ENCODE results near the gene ZBTB43. TPM values are rescaled to one million over a fixed set of nuclear protein-coding genes. Genes with fewer than 3 reads are reported as not detected.
A peak's percentile ranks its signal among the peaks of the same experiment; 100 is the strongest.

ZBTB43 gene
- total RNA-seq, 1 experiment from 2014 or later, result 32.4 TPM

GRCh38 chr9:126827227-126827626 lies 22.4 kb downstream of the ZBTB43 start:
- no peak overlapping the region for H3K4me3 Mint-ChIP-seq (ENCODE audit: unreplicated experiment)
- H3K36me3 Mint-ChIP-seq (ENCODE audit: insufficient read depth, unreplicated experiment), result peaks cover 75% of the 10 kb centered on the region
- intact Hi-C loops (cut with micrococcal nuclease), result no loop called here
- BruUV-seq (replicated peaks), result no TSS peak
- H3K27ac Mint-ChIP-seq (ENCODE audit: low read depth, unreplicated experiment), result no peak overlapping the region
- H3K4me1 Mint-ChIP-seq (ENCODE audit: insufficient read depth, unreplicated experiment), result peaks cover 5% of the 10 kb centered on the region
- DNase-seq (ENCODE audit: unreplicated experiment), result no peak
- no peak for TF ChIP-seq CTCF (IDR thresholded peaks at IDR 0.05; ENCODE audit: unreplicated experiment)
- no peaks in the 10 kb centered on the region for H3K9me3 Mint-ChIP-seq (ENCODE audit: unreplicated experiment)
- CTCF ChIA-PET, result interaction anchor here (0.9 kb wide), 1 partner anchor 30 kb away, joined by 3 read pairs; no protein-coding TSS in a partner anchor
- POLR2A ChIA-PET, result interaction anchor here (0.6 to 1.8 kb wide), 2 partner anchors 17 to 22 kb away, joined by 3 to 4 read pairs; no protein-coding TSS in a partner anchor
- H3K27me3 Mint-ChIP-seq (ENCODE audit: insufficient read depth, unreplicated experiment), result no peaks in the 10 kb centered on the region

GRCh38 chr9:126829035-126829434 lies 24.2 kb downstream of the ZBTB43 start:
- CTCF ChIA-PET, result interaction anchor here (0.5 to 1.2 kb wide), 3 partner anchors 8 to 1092 kb away, joined by 3 read pairs; no protein-coding TSS in a partner anchor
- no peak overlapping the region for H3K27ac Mint-ChIP-seq (ENCODE audit: low read depth, unreplicated experiment)
- H3K36me3 Mint-ChIP-seq (ENCODE audit: insufficient read depth, unreplicated experiment), result peaks cover 77% of the 10 kb centered on the region
- intact Hi-C loops (cut with micrococcal nuclease), result no loop called here
- H3K4me1 Mint-ChIP-seq (ENCODE audit: insufficient read depth, unreplicated experiment), result peaks cover 5% of the 10 kb centered on the region
- DNase-seq (ENCODE audit: unreplicated experiment), result no peak
- BruUV-seq (replicated peaks), result no TSS peak
- H3K4me3 Mint-ChIP-seq (ENCODE audit: unreplicated experiment), result no peak overlapping the region
- no peaks in the 10 kb centered on the region for H3K9me3 Mint-ChIP-seq (ENCODE audit: unreplicated experiment)
- POLR2A ChIA-PET, result interaction anchor here (0.8 to 1.7 kb wide), 7 partner anchors 10 to 41 kb away, joined by 3 to 7 read pairs (median 4); no protein-coding TSS in a partner anchor
- TF ChIP-seq CTCF (IDR thresholded peaks at IDR 0.05; ENCODE audit: unreplicated experiment), result no peak
- H3K27me3 Mint-ChIP-seq (ENCODE audit: insufficient read depth, unreplicated experiment), result no peaks in the 10 kb centered on the region

- ChIA-PET CTCF (interaction anchor here (1.1 kb wide), 1 partner anchor 15 kb away, joined by 3 read pairs; no protein-coding TSS in a partner anchor), POLR2A (interaction anchor here (0.6 to 2.0 kb wide), 5 partner anchors 10 to 58 kb away, joined by 3 to 9 read pairs (median 4); no protein-coding TSS in a partner anchor)
- H3K27ac Mint-ChIP-seq (ENCODE audit: low read depth, unreplicated experiment), result no peak overlapping the region
- no peak for DNase-seq (ENCODE audit: unreplicated experiment)
- peaks cover 76% of the 10 kb centered on the region for H3K36me3 Mint-ChIP-seq (ENCODE audit: insufficient read depth, unreplicated experiment)
- H3K4me1 Mint-ChIP-seq (ENCODE audit: insufficient read depth, unreplicated experiment), result peaks cover 12% of the 10 kb centered on the region
- intact Hi-C loops (cut with micrococcal nuclease), result no loop called here
- no peaks in the 10 kb centered on the region for H3K27me3 Mint-ChIP-seq (ENCODE audit: insufficient read depth, unreplicated experiment)
- TF ChIP-seq CTCF (IDR thresholded peaks at IDR 0.05; ENCODE audit: unreplicated experiment), result no peak
- no TSS peak for BruUV-seq (replicated peaks)
- no peak overlapping the region for H3K4me3 Mint-ChIP-seq (ENCODE audit: unreplicated experiment)
- H3K9me3 Mint-ChIP-seq (ENCODE audit: unreplicated experiment), result no peaks in the 10 kb centered on the region
Observed at GRCh38 chr9:126830827-126831226, 26.0 kb downstream of the ZBTB43 start.

DNA sequence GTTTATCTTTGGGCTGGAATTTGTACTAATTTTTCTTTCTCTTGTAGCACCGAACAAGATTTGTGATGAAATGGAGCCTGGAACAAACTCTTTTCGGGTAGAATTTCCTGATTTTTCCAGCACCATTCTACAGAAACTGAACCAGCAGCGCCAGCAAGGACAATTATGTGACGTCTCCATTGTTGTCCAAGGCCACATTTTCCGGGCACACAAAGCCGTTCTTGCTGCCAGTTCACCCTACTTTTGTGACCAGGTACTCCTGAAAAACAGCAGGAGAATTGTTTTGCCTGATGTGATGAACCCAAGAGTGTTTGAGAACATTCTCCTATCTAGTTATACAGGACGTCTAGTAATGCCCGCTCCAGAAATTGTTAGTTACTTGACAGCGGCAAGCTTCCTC lies 27.6 kb downstream of the ZBTB43 start:
- BruUV-seq (replicated peaks), result no TSS peak
- DNase-seq (ENCODE audit: unreplicated experiment), result no peak
- Mint-ChIP-seq H3K27me3 (ENCODE audit: insufficient read depth, unreplicated experiment) (no peaks in the 10 kb centered on the region), H3K9me3 (ENCODE audit: unreplicated experiment) (no peaks in the 10 kb centered on the region), H3K27ac (ENCODE audit: low read depth, unreplicated experiment) (peak overlapping the region; percentile 23), H3K4me3 (ENCODE audit: unreplicated experiment) (no peak overlapping the region), H3K4me1 (ENCODE audit: insufficient read depth, unreplicated experiment) (peaks cover 16% of the 10 kb centered on the region), H3K36me3 (ENCODE audit: insufficient read depth, unreplicated experiment) (peaks cover 75% of the 10 kb centered on the region)
- intact Hi-C loops (cut with micrococcal nuclease), result no loop called here
- ChIA-PET CTCF (interaction anchor here (1.0 to 1.5 kb wide), 3 partner anchors 12 to 126 kb away, joined by 3 read pairs; no protein-coding TSS in a partner anchor), POLR2A (interaction anchor here (0.9 to 1.5 kb wide), 3 partner anchors 23 to 27 kb away, joined by 3 to 5 read pairs (median 5); no protein-coding TSS in a partner anchor)
- no peak for TF ChIP-seq CTCF (IDR thresholded peaks at IDR 0.05; ENCODE audit: unreplicated experiment)
